Stimulated activated naive CD8-positive, alpha-beta T cell treated with anti-CD3 and anti-CD28 coated beads, Interleukin-15, Interleukin-2, amounts not matched to agents 100 ng/mL and 50 ng/mL, for 24 hours (primary cell): ENCODE data around the gene REPIN1.

ENCODE experiments used
- H3K27ac Mint-ChIP-seq: one replicate; pipeline ENCODE4 v1.8.0; 2021; ENCODE audit warnings: mild to moderate bottlenecking, mixed read lengths
- H3K27me3 Mint-ChIP-seq: one replicate; pipeline ENCODE4 v1.8.0; 2021; ENCODE audit warnings: mixed read lengths
- H3K36me3 Mint-ChIP-seq: one replicate; pipeline ENCODE4 v1.8.0; 2021; ENCODE audit warnings: low read depth, mixed read lengths
- H3K4me1 Mint-ChIP-seq: one replicate; pipeline ENCODE4 v1.8.0; 2021; ENCODE audit warnings: low read depth, mixed read lengths
- H3K4me3 Mint-ChIP-seq: one replicate; pipeline ENCODE4 v1.8.0; 2021; ENCODE audit warnings: mild to moderate bottlenecking, mixed read lengths
- H3K9me3 Mint-ChIP-seq: one replicate; pipeline ENCODE4 v1.8.0; 2021; ENCODE audit warnings: mixed read lengths

REPIN1 gene

DNA sequence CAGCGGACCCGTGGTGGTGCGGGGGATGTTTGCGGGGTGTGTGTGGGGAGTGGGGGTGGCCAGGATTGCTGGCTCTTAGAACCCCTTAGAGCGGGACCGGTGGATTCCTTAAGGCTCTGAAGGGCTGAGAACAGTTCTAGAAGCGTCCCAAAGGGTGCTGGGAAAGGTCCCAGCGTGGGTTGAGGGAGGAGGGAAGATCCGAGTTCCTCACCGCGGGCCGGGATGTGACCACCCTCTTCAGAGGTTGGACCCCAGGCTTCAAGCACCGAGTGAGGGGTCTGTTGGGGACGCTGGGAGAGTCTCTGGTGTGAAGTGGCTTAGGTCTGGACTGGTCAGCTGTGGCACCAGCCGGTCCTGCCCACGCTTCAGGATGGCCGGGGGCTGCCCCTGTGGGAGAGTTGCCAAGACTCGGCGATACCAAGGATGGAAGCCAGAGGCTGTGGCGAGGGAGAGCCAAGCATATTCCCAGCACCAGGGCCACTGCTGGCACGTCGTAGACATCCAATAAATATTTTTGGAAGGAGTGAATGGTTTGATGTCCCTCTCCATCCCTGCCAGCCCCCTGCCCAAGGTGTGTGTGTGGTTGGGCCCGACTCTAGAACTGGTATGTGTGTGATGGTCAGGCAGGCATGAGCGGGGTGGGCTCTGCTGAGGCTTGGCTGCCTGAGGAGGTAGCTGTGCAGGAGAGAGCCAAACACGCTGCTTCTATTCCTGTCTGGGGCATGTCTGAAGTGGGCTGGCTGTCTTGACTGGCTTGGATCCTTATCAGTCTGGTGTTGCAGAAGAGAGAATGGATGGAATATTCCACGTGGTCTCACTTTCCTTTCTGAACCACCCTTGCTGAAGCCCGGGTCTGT, 29.7 kb downstream of the REPIN1 start:
- peaks cover 6% of the 10 kb centered on the region for H3K36me3 Mint-ChIP-seq
- no peak overlapping the region for H3K27ac Mint-ChIP-seq
- H3K9me3 Mint-ChIP-seq, result no peaks in the 10 kb centered on the region
- H3K4me3 Mint-ChIP-seq, result no peak overlapping the region
- peaks cover 29% of the 10 kb centered on the region for H3K4me1 Mint-ChIP-seq
- H3K27me3 Mint-ChIP-seq, result no peaks in the 10 kb centered on the region

DNA sequence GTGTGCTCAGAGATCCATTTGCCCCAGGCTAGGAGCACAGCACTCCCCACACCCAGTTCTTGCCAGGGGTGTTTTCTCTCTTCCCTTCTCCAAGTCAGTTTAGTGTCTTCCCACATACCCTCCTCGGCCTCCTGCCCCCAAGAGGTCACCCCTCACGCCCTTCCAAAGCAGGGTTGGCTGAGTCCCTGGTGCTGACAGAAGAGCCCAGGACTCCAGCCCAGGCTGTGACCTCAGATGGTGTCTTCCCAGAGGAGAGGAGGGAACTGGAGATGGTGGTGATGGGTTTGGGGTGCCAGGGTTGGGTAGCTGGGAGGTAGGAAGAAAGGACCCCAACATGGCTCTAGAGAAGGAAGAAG, 30.3 kb downstream of the REPIN1 start:
- H3K27me3 Mint-ChIP-seq, result no peaks in the 10 kb centered on the region
- no peak overlapping the region for H3K27ac Mint-ChIP-seq

GRCh38 chr7:150399421-150400007, 30.9 kb downstream of the REPIN1 start:
- peaks cover 6% of the 10 kb centered on the region for H3K36me3 Mint-ChIP-seq
- no peaks in the 10 kb centered on the region for H3K27me3 Mint-ChIP-seq
- no peak overlapping the region for H3K4me3 Mint-ChIP-seq
- peaks cover 41% of the 10 kb centered on the region for H3K4me1 Mint-ChIP-seq
- no peaks in the 10 kb centered on the region for H3K9me3 Mint-ChIP-seq
- H3K27ac Mint-ChIP-seq, result no peak overlapping the region

More for the DNA sequence above, 30.3 kb downstream of the REPIN1 start:
- H3K4me3 Mint-ChIP-seq, result no peak overlapping the region
- H3K4me1 Mint-ChIP-seq, result peaks cover 35% of the 10 kb centered on the region
- H3K36me3 Mint-ChIP-seq, result peaks cover 6% of the 10 kb centered on the region
- H3K9me3 Mint-ChIP-seq, result no peaks in the 10 kb centered on the region

- Mint-ChIP-seq H3K4me1 (peaks cover 43% of the 10 kb centered on the region), H3K4me3 (no peak overlapping the region), H3K27me3 (no peaks in the 10 kb centered on the region), H3K36me3 (peaks cover 6% of the 10 kb centered on the region), H3K9me3 (no peaks in the 10 kb centered on the region), H3K27ac (no peak overlapping the region)
Measured at GRCh38 chr7:150400008-150400787, 31.6 kb downstream of the REPIN1 start.

- H3K27me3 Mint-ChIP-seq, result no peaks in the 10 kb centered on the region
- no peak overlapping the region for H3K27ac Mint-ChIP-seq
- H3K4me1 Mint-ChIP-seq, result peaks cover 47% of the 10 kb centered on the region
- no peak overlapping the region for H3K4me3 Mint-ChIP-seq
- H3K9me3 Mint-ChIP-seq, result no peaks in the 10 kb centered on the region
- peaks cover 6% of the 10 kb centered on the region for H3K36me3 Mint-ChIP-seq
Measured at GRCh38 chr7:150400788-150401423, 32.3 kb downstream of the REPIN1 start.

GRCh38 chr7:150401424-150401790, 32.8 kb downstream of the REPIN1 start:
- H3K4me1 Mint-ChIP-seq, result peaks cover 52% of the 10 kb centered on the region
- H3K27ac Mint-ChIP-seq, result no peak overlapping the region
- no peaks in the 10 kb centered on the region for H3K9me3 Mint-ChIP-seq
- H3K27me3 Mint-ChIP-seq, result no peaks in the 10 kb centered on the region
- peaks cover under 1% of the 10 kb centered on the region for H3K36me3 Mint-ChIP-seq
- no peak overlapping the region for H3K4me3 Mint-ChIP-seq

DNA sequence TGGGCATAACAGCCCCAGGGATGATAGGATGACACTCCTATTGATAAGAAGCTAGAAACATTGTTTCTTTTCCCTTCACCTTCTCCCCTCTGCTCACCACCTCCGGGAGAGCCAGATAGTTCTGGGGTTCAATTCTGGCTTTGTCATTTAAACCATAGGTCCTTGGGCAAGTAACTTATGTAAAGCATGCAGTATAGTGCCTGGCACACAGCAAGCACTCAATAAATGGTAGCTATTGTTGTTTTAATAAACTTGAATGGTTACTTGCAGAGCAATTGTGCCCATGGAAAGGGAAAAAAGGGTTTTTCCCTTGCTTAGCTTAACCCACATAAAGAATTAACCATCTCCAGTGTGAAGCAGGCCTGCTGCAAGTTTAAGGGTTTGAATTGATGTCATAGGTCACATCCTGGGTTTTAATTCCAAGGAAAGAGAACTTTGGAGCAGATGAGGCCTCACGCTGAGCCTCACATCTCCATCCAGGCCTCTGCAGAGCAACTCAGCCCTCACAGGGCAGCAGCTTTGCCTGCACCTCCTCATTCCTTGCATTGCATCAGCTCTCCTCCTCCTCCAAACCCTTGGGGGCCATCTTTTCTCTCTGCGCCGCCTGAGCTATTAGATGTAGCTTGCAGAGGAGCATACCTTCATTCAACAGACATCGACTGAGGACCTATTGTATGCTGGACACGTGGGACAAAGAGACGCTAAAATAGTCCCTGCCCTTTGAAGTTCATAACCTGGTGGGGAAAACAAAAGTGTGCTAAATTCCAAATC, 33.4 kb downstream of the REPIN1 start:
- Mint-ChIP-seq H3K27ac (no peak overlapping the region), H3K27me3 (no peaks in the 10 kb centered on the region), H3K4me3 (no peak overlapping the region), H3K36me3 (peaks cover 2% of the 10 kb centered on the region), H3K9me3 (no peaks in the 10 kb centered on the region), H3K4me1 (peaks cover 59% of the 10 kb centered on the region)

GRCh38 chr7:150402671-150403321, 34.2 kb downstream of the REPIN1 start:
- no peak overlapping the region for H3K27ac Mint-ChIP-seq
- H3K4me3 Mint-ChIP-seq, result no peak overlapping the region
- H3K27me3 Mint-ChIP-seq, result no peaks in the 10 kb centered on the region
- peaks cover 62% of the 10 kb centered on the region for H3K4me1 Mint-ChIP-seq
- H3K36me3 Mint-ChIP-seq, result peaks cover 4% of the 10 kb centered on the region
- H3K9me3 Mint-ChIP-seq, result no peaks in the 10 kb centered on the region

DNA sequence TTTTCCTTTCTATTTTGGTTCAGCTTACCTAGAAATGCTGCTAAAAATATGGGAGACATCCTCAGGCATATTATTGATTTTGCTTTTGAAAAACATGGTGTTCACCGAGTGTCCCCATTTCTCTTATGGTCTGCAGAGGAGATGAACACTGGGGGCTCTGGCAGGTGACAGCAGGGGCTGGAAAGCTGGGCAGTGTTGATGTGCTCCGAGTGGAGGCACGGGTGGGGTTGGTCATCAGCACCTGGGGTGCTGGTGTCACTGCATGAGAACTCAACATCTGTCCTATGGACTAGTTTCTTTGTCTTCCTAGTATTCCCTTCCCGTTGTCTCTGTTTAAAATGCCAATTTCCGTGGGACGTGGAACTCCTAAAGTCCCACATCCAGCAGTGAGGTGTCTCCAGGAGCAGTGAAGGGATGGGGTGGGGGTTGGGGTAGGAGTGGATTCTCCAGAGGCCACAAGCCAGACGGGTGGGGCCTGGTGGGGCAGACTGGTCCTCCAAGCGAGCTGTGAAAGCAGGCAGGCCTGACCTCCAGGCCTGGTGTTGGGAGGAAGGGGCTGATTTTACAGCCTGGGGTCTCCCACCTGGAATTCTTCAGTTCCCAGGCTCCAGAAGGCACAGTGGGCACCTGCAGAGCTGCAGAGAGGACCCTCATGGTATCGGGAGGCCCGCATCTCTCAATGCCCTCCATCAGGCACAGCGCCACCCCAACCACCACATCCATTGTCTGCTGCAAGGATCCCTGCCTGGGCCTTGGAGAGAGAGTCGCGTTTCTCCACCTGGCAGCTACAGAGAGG, 35.0 kb downstream of the REPIN1 start:
- peak overlapping the region; percentile 89 for H3K4me3 Mint-ChIP-seq
- H3K36me3 Mint-ChIP-seq, result peaks cover 6% of the 10 kb centered on the region
- H3K27ac Mint-ChIP-seq, result peak overlapping the region; percentile 90
- no peaks in the 10 kb centered on the region for H3K27me3 Mint-ChIP-seq
- peaks cover 64% of the 10 kb centered on the region for H3K4me1 Mint-ChIP-seq
- H3K9me3 Mint-ChIP-seq, result no peaks in the 10 kb centered on the region

GRCh38 chr7:150404172-150404804, 35.7 kb downstream of the REPIN1 start:
- H3K4me3 Mint-ChIP-seq, result peak overlapping the region; percentile 89
- H3K27ac Mint-ChIP-seq, result peak overlapping the region; percentile 90
- H3K36me3 Mint-ChIP-seq, result peaks cover 10% of the 10 kb centered on the region
- H3K4me1 Mint-ChIP-seq, result peaks cover 71% of the 10 kb centered on the region
- no peaks in the 10 kb centered on the region for H3K9me3 Mint-ChIP-seq
- H3K27me3 Mint-ChIP-seq, result no peaks in the 10 kb centered on the region

- H3K4me1 Mint-ChIP-seq, result peaks cover 69% of the 10 kb centered on the region
- no peaks in the 10 kb centered on the region for H3K27me3 Mint-ChIP-seq
- H3K4me3 Mint-ChIP-seq, result peak overlapping the region; percentile 89
- H3K36me3 Mint-ChIP-seq, result peaks cover 10% of the 10 kb centered on the region
- no peaks in the 10 kb centered on the region for H3K9me3 Mint-ChIP-seq
- peak overlapping the region; percentile 92 for H3K27ac Mint-ChIP-seq
Measured at GRCh38 chr7:150404805-150405583, 36.4 kb downstream of the REPIN1 start.

DNA sequence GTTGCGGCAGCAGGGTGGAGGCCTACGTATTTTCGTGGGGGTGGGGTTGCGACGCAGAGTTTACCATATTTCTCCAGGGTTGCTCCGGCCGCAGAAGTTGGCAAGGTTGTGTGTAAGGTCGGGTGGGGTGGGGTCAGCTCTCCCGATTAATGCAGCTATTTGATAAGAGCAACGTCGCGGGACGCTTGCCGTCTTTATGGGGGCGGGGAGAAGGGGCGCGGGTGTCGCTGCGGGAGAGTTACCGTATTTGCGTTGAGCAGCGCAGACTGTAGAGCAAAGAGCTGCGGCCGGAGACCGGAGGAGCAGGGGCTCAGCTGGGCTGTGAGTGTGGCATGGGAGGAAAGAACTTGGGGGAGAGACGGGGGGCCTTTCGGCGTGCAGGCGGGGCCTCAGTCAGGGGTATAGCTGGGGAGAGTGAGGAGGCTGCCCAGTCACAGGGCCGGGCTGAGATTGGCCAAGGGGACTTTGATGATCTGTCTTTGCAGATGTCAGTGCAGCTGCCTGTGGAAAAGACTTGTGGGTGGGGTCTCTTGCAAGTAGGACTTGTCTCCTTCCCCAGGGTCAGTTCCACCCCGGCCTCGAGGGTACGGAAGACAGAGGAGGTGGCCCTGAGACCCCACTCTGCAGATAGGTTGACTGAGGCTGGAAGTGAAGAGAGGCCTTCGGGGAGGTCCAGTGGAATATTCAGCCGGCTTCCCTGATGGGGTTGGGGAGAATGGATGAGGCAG, 37.1 kb downstream of the REPIN1 start:
- H3K4me3 Mint-ChIP-seq, result peak overlapping the region; percentile 80
- H3K9me3 Mint-ChIP-seq, result no peaks in the 10 kb centered on the region
- H3K4me1 Mint-ChIP-seq, result peaks cover 62% of the 10 kb centered on the region
- peak overlapping the region; percentile 92 for H3K27ac Mint-ChIP-seq
- peaks cover 12% of the 10 kb centered on the region for H3K36me3 Mint-ChIP-seq
- H3K27me3 Mint-ChIP-seq, result no peaks in the 10 kb centered on the region
